ENCODE results near the gene KYNU.
"Not testable (repeated sequence)": the region's sequence is repeated elsewhere in the genome, so short reads cannot be mapped to it uniquely, and the experiment has no call there.

Gene KYNU

GRCh38 chr2:142875010-142875409 lies 2.5 kb upstream of the KYNU start:
- no peak overlapping the region for H3K4me3 ChIP-seq (replicated peaks; ENCODE audit: low read depth, low read length)
- TF ChIP-seq CTCF (IDR thresholded peaks at IDR 0.05; ENCODE audit: low read depth, low read length, missing control alignments): no peak
- no peak for DNase-seq (ENCODE audit: extremely low read depth, low read depth)

GRCh38 chr2:142875652-142876051 lies 1.8 kb upstream of the KYNU start:
- no peak overlapping the region for H3K4me3 ChIP-seq (replicated peaks; ENCODE audit: low read depth, low read length)
- no peak for DNase-seq (ENCODE audit: extremely low read depth, low read depth)
- no peak for TF ChIP-seq CTCF (IDR thresholded peaks at IDR 0.05; ENCODE audit: low read depth, low read length, missing control alignments)

- TF ChIP-seq CTCF (IDR thresholded peaks at IDR 0.05; ENCODE audit: low read depth, low read length, missing control alignments): no peak
- no peak overlapping the region for H3K4me3 ChIP-seq (replicated peaks; ENCODE audit: low read depth, low read length)
These were observed 1.0 kb upstream of the KYNU start for GRCh38 chr2:142876423-142876822.

GRCh38 chr2:142878031-142878678 lies 691 bp downstream of the KYNU start:
- TF ChIP-seq CTCF (IDR thresholded peaks at IDR 0.05; ENCODE audit: low read depth, low read length, missing control alignments): no peak
- H3K4me3 ChIP-seq (replicated peaks; ENCODE audit: low read depth, low read length): no peak overlapping the region
- no peak for DNase-seq (ENCODE audit: extremely low read depth, low read depth)

More at GRCh38 chr2:142876423-142876822, 1.0 kb upstream of the KYNU start:
- no peak for DNase-seq (ENCODE audit: extremely low read depth, low read depth)

GRCh38 chr2:142879151-142879550 lies 1.7 kb downstream of the KYNU start:
- no peak for DNase-seq (ENCODE audit: extremely low read depth, low read depth)
- H3K4me3 ChIP-seq (replicated peaks; ENCODE audit: low read depth, low read length): no peak overlapping the region
- TF ChIP-seq CTCF (IDR thresholded peaks at IDR 0.05; ENCODE audit: low read depth, low read length, missing control alignments): no peak

- H3K4me3 ChIP-seq (replicated peaks; ENCODE audit: low read depth, low read length): no peak overlapping the region
- DNase-seq (ENCODE audit: extremely low read depth, low read depth): no peak
- no peak for TF ChIP-seq CTCF (IDR thresholded peaks at IDR 0.05; ENCODE audit: low read depth, low read length, missing control alignments)
These were observed 2.8 kb downstream of the KYNU start for GRCh38 chr2:142880279-142880678.

- TF ChIP-seq CTCF (IDR thresholded peaks at IDR 0.05; ENCODE audit: low read depth, low read length, missing control alignments): no peak
These were observed 4.2 kb downstream of the KYNU start for GRCh38 chr2:142881619-142882018.

GRCh38 chr2:142882500-142882899 lies 5.0 kb downstream of the KYNU start:
- H3K4me3 ChIP-seq (replicated peaks; ENCODE audit: low read depth, low read length); DNase-seq (ENCODE audit: extremely low read depth, low read depth): not testable (repeated sequence)

More at GRCh38 chr2:142881619-142882018, 4.2 kb downstream of the KYNU start:
- H3K4me3 ChIP-seq (replicated peaks; ENCODE audit: low read depth, low read length): no peak overlapping the region
- no peak for DNase-seq (ENCODE audit: extremely low read depth, low read depth)

Measured in HFF-Myc (cell line).